HCT116 (cell line): ENCODE data around the gene CAPS. TPM values are rescaled to one million over a fixed set of nuclear protein-coding genes. Genes with fewer than 3 reads are reported as not detected.
"Not testable (repeated sequence)": the region's sequence is repeated elsewhere in the genome, so short reads cannot be mapped to it uniquely, and the experiment has no call there.

Experiments
- ATAC-seq: fragments of 200-7000 bp; cut with Tn5 transposase; 2 replicates; pipeline ENCODE4 v1.9.1; 2020; ENCODE audit warnings: mild to moderate bottlenecking, moderate library complexity
- BruUV-seq: library from RNA; stranded (reverse); fragments of 400-500 nt; replicated peaks from 2 replicates; lab custom pipeline; 2021; lab: Mats Ljungman, UMichigan
- CTCF ChIA-PET: fragments of 300-600 bp; sonication (Branson Sonifier 250); formaldehyde crosslinking; loops from one replicate; lab custom pipeline; 2021; ENCODE audit warnings: antibody characterized with exemption; lab: Charles Lee
- POLR2A ChIA-PET: fragments of 300-600, 350-600 bp; sonication (Branson Sonifier 250); formaldehyde crosslinking; loops from one replicate; lab custom pipeline; 2021; ENCODE audit warnings: antibody characterized with exemption; lab: Charles Lee
- RAD21 ChIA-PET, 2 experiments: fragments of 300-600 bp; sonication (Branson Sonifier 250); formaldehyde crosslinking; loops; one replicate each; lab custom pipeline; 2023; ENCODE audit warnings: low total read pairs in 2 of 2; ENCODE audit not compliant: uncharacterized antibody in 2 of 2, unreplicated experiment in 2 of 2, low non-redundant PET in 1 of 2; lab: Charles Lee
- DNase-seq: peaks from one replicate; pipeline ENCODE4 v3.0.0-alpha.2; 2010; ENCODE audit warnings: low read depth, low spot score
- H2AFZ ChIP-seq: fragments of 200-600 bp; shearing (Covaris generic), sonication (generic); 2 replicates; pipeline ENCODE4 v1.6.1; 2017; ENCODE audit warnings: low read depth, mixed run types, mixed read lengths, antibody characterized with exemption, low read length; ENCODE audit not compliant: poor library complexity, severe bottlenecking
- H3K27ac ChIP-seq: 2 replicates; pipeline ENCODE4 v1.5.1; 2012; ENCODE audit warnings: low read depth, low read length
- H3K27me3 ChIP-seq: fragments of 200-600 bp; sonication (generic); 2 replicates; pipeline ENCODE4 v1.6.1; 2016; ENCODE audit warnings: mixed run types, low read length, mixed read lengths; ENCODE audit not compliant: insufficient read depth
- H3K36me3 ChIP-seq, 2 experiments: fragments of 200-500 bp in 1 of 2; fragments of 200-600 bp in 1 of 2; sonication (Bioruptor generic) in 1 of 2; sonication (generic) in 1 of 2; 2 replicates each; pipeline versions ENCODE4 v1.5.1 to v1.6.1; 2014 to 2016; ENCODE audit warnings: low read length in 2 of 2, inconsistent platforms in 1 of 2, mixed read lengths in 1 of 2, mixed run types in 1 of 2; ENCODE audit not compliant: insufficient read depth in 2 of 2, control insufficient read depth in 1 of 2
- H3K4me1 ChIP-seq, 2 experiments: fragments of 200-600 bp in 1 of 2; sonication (generic) in 1 of 2; 2 replicates each; pipeline versions ENCODE4 v1.5.1 to v1.6.1; 2012 to 2017; ENCODE audit warnings: low read length in 2 of 2, inconsistent platforms in 1 of 2, mild to moderate bottlenecking in 1 of 2, mixed read lengths in 1 of 2, mixed run types in 1 of 2, moderate library complexity in 1 of 2; ENCODE audit not compliant: insufficient read depth in 2 of 2, control insufficient read depth in 1 of 2
- H3K4me2 ChIP-seq: fragments of 200-600 bp; sonication (generic); 2 replicates; pipeline ENCODE4 v1.6.1; 2017; ENCODE audit warnings: mixed run types, low read length, mixed read lengths
- H3K4me3 ChIP-seq, 2 experiments: fragments of 200-600 bp in 1 of 2; sonication (generic) in 1 of 2; replicated peaks in 1 of 2; 2 replicates each; pipeline ENCODE4 v1.5.1; 2011 to 2016; ENCODE audit warnings: low read length in 2 of 2, control low read depth in 1 of 2, low read depth in 1 of 2, mild to moderate bottlenecking in 1 of 2, mixed read lengths in 1 of 2, mixed run types in 1 of 2
- H3K79me2 ChIP-seq: fragments of 200-600 bp; sonication (generic); 2 replicates; pipeline ENCODE4 v1.6.1; 2017; ENCODE audit warnings: mild to moderate bottlenecking, mixed run types, low read length, moderate library complexity, mixed read lengths; ENCODE audit not compliant: insufficient read depth
- H3K9ac ChIP-seq: fragments of 200-600 bp; sonication (generic); 2 replicates; pipeline ENCODE4 v1.6.1; 2016; ENCODE audit warnings: low read length, mixed read lengths
- H3K9me2 ChIP-seq: fragments of 200-600 bp; sonication (generic), shearing (Covaris generic); 2 replicates; pipeline ENCODE4 v1.6.1; 2017; ENCODE audit warnings: mixed run types, mild to moderate bottlenecking, moderate library complexity; ENCODE audit not compliant: insufficient read depth
- H3K9me3 ChIP-seq, 2 experiments: fragments of 200-500 bp in 1 of 2; fragments of 200-600 bp in 1 of 2; sonication (Bioruptor generic) in 1 of 2; sonication (generic) in 1 of 2; 2 replicates each; pipeline ENCODE4 v1.6.1; 2014 to 2017; ENCODE audit warnings: low read length in 2 of 2, mixed read lengths in 2 of 2, inconsistent platforms in 1 of 2, low read depth in 1 of 2, mild to moderate bottlenecking in 1 of 2, mixed run types in 1 of 2, moderate library complexity in 1 of 2; ENCODE audit not compliant: control insufficient read depth in 1 of 2, insufficient read depth in 1 of 2
- H4K20me1 ChIP-seq: fragments of 200-600 bp; sonication (generic), shearing (Covaris generic); 2 replicates; pipeline ENCODE4 v1.6.1; 2017; ENCODE audit warnings: mixed run types, mild to moderate bottlenecking, moderate library complexity; ENCODE audit not compliant: insufficient read depth
- CBX3 ChIP-seq: IDR thresholded peaks from 2 replicates; pipeline ENCODE4 v1.6.1; 2012; ENCODE audit warnings: low read depth
- CEBPB ChIP-seq: IDR thresholded peaks from 2 replicates; pipeline ENCODE4 v1.6.1; 2012; ENCODE audit warnings: low read depth
- EGR1 ChIP-seq: IDR thresholded peaks from 2 replicates; pipeline ENCODE4 v1.6.1; 2012; ENCODE audit warnings: low read depth
- ELF1 ChIP-seq: IDR thresholded peaks from 2 replicates; pipeline ENCODE4 v1.6.1; 2012; ENCODE audit warnings: low read depth, borderline replicate concordance
- EZH2 ChIP-seq: fragments of 200-600 bp; sonication (generic); IDR thresholded peaks from 2 replicates; pipeline ENCODE4 v1.6.1; 2017; ENCODE audit warnings: antibody characterized with exemption, mixed run types
- EZH2phosphoT487 ChIP-seq: fragments of 200-600 bp; IDR thresholded peaks from 2 replicates; pipeline ENCODE4 v1.6.1; 2018; ENCODE audit warnings: antibody characterized with exemption, borderline replicate concordance
- JUND ChIP-seq: IDR thresholded peaks from 2 replicates; pipeline ENCODE4 v1.6.1; 2012
- POLR2AphosphoS5 ChIP-seq: IDR thresholded peaks from 2 replicates; pipeline ENCODE4 v1.6.1; 2011; ENCODE audit warnings: mild to moderate bottlenecking, low read depth, low read length, moderate library complexity
- RAD21 ChIP-seq: IDR thresholded peaks from 2 replicates; pipeline ENCODE4 v1.6.1; 2012; ENCODE audit warnings: low read depth, mild to moderate bottlenecking
- REST ChIP-seq: IDR thresholded peaks from 2 replicates; pipeline ENCODE4 v1.6.1; 2012; ENCODE audit warnings: low read depth
- SIN3A ChIP-seq: IDR thresholded peaks from 2 replicates; pipeline ENCODE4 v1.6.1; 2012; ENCODE audit warnings: low read depth
- SP1 ChIP-seq: IDR thresholded peaks from 2 replicates; pipeline ENCODE4 v1.6.1; 2012; ENCODE audit warnings: low read depth
- TCF7L2 ChIP-seq: IDR thresholded peaks from 2 replicates; pipeline ENCODE4 v1.7.0; 2011; ENCODE audit warnings: borderline replicate concordance, inconsistent platforms; ENCODE audit not compliant: insufficient read depth, insufficient read length; ENCODE audit errors: extremely low read depth
- YY1 ChIP-seq: IDR thresholded peaks from 2 replicates; pipeline ENCODE4 v1.6.1; 2011; ENCODE audit warnings: low read length, low read depth, moderate library complexity, mild to moderate bottlenecking; ENCODE audit not compliant: insufficient replicate concordance; ENCODE audit errors: extremely low read depth
- ZBTB33 ChIP-seq: IDR thresholded peaks from 2 replicates; pipeline ENCODE4 v1.6.1; 2011; ENCODE audit warnings: mild to moderate bottlenecking, low read length, moderate library complexity; ENCODE audit not compliant: insufficient replicate concordance; ENCODE audit errors: extremely low read depth
- ZFX ChIP-seq: fragments of 450-650 bp; IDR thresholded peaks from 2 replicates; pipeline ENCODE4 v1.6.1; 2017
- ZNF274 ChIP-seq: fragments of 200-500 bp; sonication (Bioruptor generic); IDR thresholded peaks from 2 replicates; pipeline ENCODE4 v1.6.1; 2014; ENCODE audit warnings: mild to moderate bottlenecking, low read depth, low read length, inconsistent platforms
- intact Hi-C: fragments of 100-400 bp; cut with micrococcal nuclease; formaldehyde crosslinking; loops from 2 replicates; pipeline ENCODE4 v1.10.0; 2022
- total RNA-seq: library from RNA; stranded (reverse); gene quantifications from one replicate; pipeline ENCODE4 v1.2.1, GENCODE V29; 2021; ENCODE audit not compliant: unreplicated experiment

CAPS gene
- total RNA-seq, 1 experiment from 2014 or later = 2.5 TPM

- ATAC-seq (no peak), DNase-seq (no peak)
- RAD21 ChIA-PET = no interaction called here
- Histone ChIP-seq H3K36me3 (no peaks in the 10 kb centered on the region), H3K9me2 (no peaks in the 10 kb centered on the region), H3K27me3 (no peaks in the 10 kb centered on the region), H3K27ac (no peak overlapping the region), H3K9me3 (no peaks in the 10 kb centered on the region), H4K20me1 (no peaks in the 10 kb centered on the region), H3K9ac (no peak overlapping the region), H3K79me2 (no peaks in the 10 kb centered on the region), H3K4me3 (no peak overlapping the region), H2AFZ (no peak overlapping the region), H3K4me1 (peaks cover 5 to 8% of the 10 kb centered on the region in 2 experiments), H3K4me2 (no peak overlapping the region)
- no peak for TF ChIP-seq EGR1
- no peak for TF ChIP-seq YY1
- no peak for TF ChIP-seq CBX3
- TF ChIP-seq TCF7L2 = no peak
- TF ChIP-seq REST = no peak
- TF ChIP-seq ELF1 = no peak
- no peak for TF ChIP-seq SIN3A
- no peak for TF ChIP-seq EZH2phosphoT487
- no peak for TF ChIP-seq EZH2
- no peak for TF ChIP-seq ZNF274
- no peak for TF ChIP-seq SP1
- TF ChIP-seq ZFX = no peak
- TF ChIP-seq POLR2AphosphoS5 = no peak
- TF ChIP-seq ZBTB33 = no peak
- TF ChIP-seq CEBPB = no peak
- no peak for TF ChIP-seq RAD21
- TF ChIP-seq JUND = no peak
- POLR2A ChIA-PET = no interaction called here
- intact Hi-C loops = no loop called here
- CTCF ChIA-PET = interaction anchor here (4.5 kb wide), 1 partner anchor 78 kb away, joined by 15 read pairs; the partner anchor contains the start of gene NRTN
- BruUV-seq = no TSS peak
Measured at GRCh38 chr19:5882421-5882968, 31.6 kb upstream of the CAPS start.

- RAD21 ChIA-PET, H3K9me3 ChIP-seq, H3K36me3 ChIP-seq, POLR2A ChIA-PET, H3K9ac ChIP-seq, DNase-seq, intact Hi-C loops, H3K27ac ChIP-seq, H3K79me2 ChIP-seq, H4K20me1 ChIP-seq, H2AFZ ChIP-seq, ATAC-seq, H3K4me2 ChIP-seq, BruUV-seq, H3K9me2 ChIP-seq, H3K27me3 ChIP-seq, H3K4me1 ChIP-seq, H3K4me3 ChIP-seq: not testable (repeated sequence)
- CTCF ChIA-PET = interaction anchor here (4.5 kb wide), 1 partner anchor 79 kb away, joined by 15 read pairs; the partner anchor contains the start of gene NRTN
Measured at GRCh38 chr19:5883157-5883873, 30.7 kb upstream of the CAPS start.
